H1 (cell line): ENCODE data around the gene GJD4. TPM values are rescaled to one million over a fixed set of nuclear protein-coding genes. Genes with fewer than 3 reads are reported as not detected.

Experiments
- CTCF ChIA-PET: fragments of 300-600 bp; sonication (Branson Sonifier 250); formaldehyde crosslinking; loops from one replicate; lab custom pipeline; 2021; ENCODE audit not compliant: partially characterized antibody; lab: Charles Lee
- POLR2A ChIA-PET: fragments of 300-600 bp; sonication (Branson Sonifier 250); formaldehyde crosslinking; loops from one replicate; lab custom pipeline; 2021; ENCODE audit warnings: inconsistent platforms; ENCODE audit not compliant: partially characterized antibody; lab: Charles Lee
- DNase-seq, 2 experiments: peaks; one replicate each; pipeline versions ENCODE4 v3.0.0 to v3.0.0-alpha.2; 2010 to 2022; ENCODE audit warnings: low spot score in 2 of 2, low read depth in 1 of 2, mixed read lengths in 1 of 2
- FAIRE-seq: peaks from 2 replicates; lab custom pipeline; 2011; peaks lifted over from hg19 to GRCh38; lab: Jason Lieb, UNC
- H2AFZ ChIP-seq: 2 replicates; pipeline ENCODE4 v1.8.1; 2012; ENCODE audit warnings: low read length, inconsistent platforms
- H2AK5ac ChIP-seq: 2 replicates; pipeline ENCODE4 v1.6.1; 2013; ENCODE audit warnings: low read depth, low read length
- H2BK120ac ChIP-seq: replicated peaks from 2 replicates; pipeline ENCODE3; 2013; ENCODE audit warnings: low read depth, low read length, inconsistent platforms
- H2BK12ac ChIP-seq: 2 replicates; pipeline ENCODE4 v1.6.1; 2013; ENCODE audit warnings: low read depth, low read length
- H2BK15ac ChIP-seq: 2 replicates; pipeline ENCODE4 v1.6.1; 2013; ENCODE audit warnings: low read length
- H2BK20ac ChIP-seq: 2 replicates; pipeline ENCODE4 v1.6.1; 2013; ENCODE audit warnings: low read length
- H2BK5ac ChIP-seq: 2 replicates; pipeline ENCODE4 v1.6.1; 2013; ENCODE audit warnings: low read depth, low read length
- H3K14ac ChIP-seq: 2 replicates; pipeline ENCODE4 v1.6.1; 2013; ENCODE audit warnings: inconsistent platforms; ENCODE audit not compliant: insufficient read length
- H3K18ac ChIP-seq: 2 replicates; pipeline ENCODE4 v1.6.1; 2013; ENCODE audit warnings: low read length; ENCODE audit errors: extremely low read depth
- H3K23ac ChIP-seq: 2 replicates; pipeline ENCODE4 v1.6.1; 2013; ENCODE audit warnings: inconsistent platforms; ENCODE audit not compliant: insufficient read length
- H3K23me2 ChIP-seq: 2 replicates; pipeline ENCODE4 v1.6.1; 2013; ENCODE audit warnings: low read depth, low read length
- H3K27ac ChIP-seq: 2 replicates; pipeline ENCODE4 v1.6.1; 2011; ENCODE audit warnings: low read depth, low read length, inconsistent platforms
- H3K27me3 ChIP-seq, 4 experiments: replicated peaks in 1 of 4; 1 replicate in 1 of 4; 2 replicates in 3 of 4; pipeline versions ENCODE4 v1.6.1 to v1.8.1; 2011 to 2013; ENCODE audit warnings: low read length in 3 of 4, mild to moderate bottlenecking in 3 of 4, inconsistent platforms in 2 of 4, mixed read lengths in 2 of 4, moderate library complexity in 1 of 4; ENCODE audit not compliant: control insufficient read depth in 3 of 4, insufficient read depth in 3 of 4; ENCODE audit errors: extremely low read depth in 1 of 4
- H3K36me3 ChIP-seq, 4 experiments: 2 replicates each; pipeline versions ENCODE4 v1.6.1 to v1.8.1; 2011 to 2013; ENCODE audit warnings: mild to moderate bottlenecking in 4 of 4, low read length in 3 of 4, moderate library complexity in 2 of 4, control low read depth in 1 of 4, inconsistent platforms in 1 of 4; ENCODE audit not compliant: insufficient read depth in 4 of 4, control insufficient read depth in 2 of 4
- H3K4ac ChIP-seq: replicated peaks from 2 replicates; pipeline ENCODE3; 2013; ENCODE audit warnings: low read length, low read depth, mixed read lengths, inconsistent platforms; ENCODE audit not compliant: insufficient read length
- H3K4me1 ChIP-seq, 4 experiments: replicated peaks in 1 of 4; 1 replicate in 1 of 4; 2 replicates in 3 of 4; pipeline versions ENCODE4 v1.6.1 to v1.8.1; 2011 to 2013; ENCODE audit warnings: low read length in 3 of 4, inconsistent platforms in 2 of 4, mixed read lengths in 1 of 4; ENCODE audit not compliant: insufficient read depth in 4 of 4, control insufficient read depth in 3 of 4
- H3K4me2 ChIP-seq, 2 experiments: 2 replicates each; pipeline versions ENCODE4 v1.6.1 to v1.8.1; 2011 to 2013; ENCODE audit warnings: low read depth in 2 of 2, low read length in 2 of 2, control low read depth in 1 of 2, inconsistent platforms in 1 of 2, mild to moderate bottlenecking in 1 of 2; ENCODE audit not compliant: insufficient read depth in 1 of 2
- H3K4me3 ChIP-seq, 4 experiments: fragments of 200-600, 300-600 bp in 1 of 4; sonication (generic), shearing (Covaris generic), sonication (Bioruptor Twin) in 1 of 4; 2 replicates each; pipeline versions ENCODE4 v1.5.1 to v1.8.1; 2011 to 2016; ENCODE audit warnings: low read length in 4 of 4, low read depth in 3 of 4, control low read depth in 2 of 4, inconsistent platforms in 2 of 4, mild to moderate bottlenecking in 2 of 4, mixed read lengths in 1 of 4, moderate library complexity in 1 of 4; ENCODE audit not compliant: insufficient read depth in 2 of 4; ENCODE audit errors: extremely low read depth in 1 of 4
- H3K56ac ChIP-seq: replicated peaks from 2 replicates; pipeline ENCODE3; 2013; ENCODE audit warnings: low read depth, mild to moderate bottlenecking, mixed read lengths, low read length, inconsistent platforms; ENCODE audit not compliant: insufficient read length
- H3K79me1 ChIP-seq: 2 replicates; pipeline ENCODE4 v1.6.1; 2013; ENCODE audit warnings: low read depth, low read length, control low read depth
- H3K79me2 ChIP-seq, 2 experiments: 2 replicates each; pipeline versions ENCODE4 v1.6.1 to v1.8.1; 2012 to 2013; ENCODE audit warnings: low read length in 2 of 2, mild to moderate bottlenecking in 2 of 2, inconsistent platforms in 1 of 2; ENCODE audit not compliant: insufficient read depth in 2 of 2, control insufficient read depth in 1 of 2
- H3K9ac ChIP-seq, 4 experiments: replicated peaks in 1 of 4; 1 replicate in 1 of 4; 2 replicates in 3 of 4; pipeline versions ENCODE4 v1.6.1 to v1.8.1; 2011 to 2013; ENCODE audit warnings: low read depth in 3 of 4, low read length in 3 of 4, control low read depth in 2 of 4, mild to moderate bottlenecking in 2 of 4, moderate library complexity in 2 of 4, inconsistent platforms in 1 of 4; ENCODE audit errors: extremely low read depth in 1 of 4
- H3K9me3 ChIP-seq, 2 experiments: 2 replicates each; pipeline versions ENCODE4 v1.6.1 to v1.8.1; 2012 to 2013; ENCODE audit warnings: mild to moderate bottlenecking in 2 of 2, moderate library complexity in 2 of 2, control low read depth in 1 of 2, inconsistent platforms in 1 of 2, low read depth in 1 of 2, low read length in 1 of 2, mixed read lengths in 1 of 2; ENCODE audit not compliant: insufficient read depth in 2 of 2
- H4K20me1 ChIP-seq, 2 experiments: replicated peaks in 1 of 2; 2 replicates each; pipeline versions ENCODE3 to v1.8.1; 2011 to 2013; ENCODE audit warnings: inconsistent platforms in 2 of 2, low read length in 2 of 2, mild to moderate bottlenecking in 1 of 2; ENCODE audit not compliant: insufficient read depth in 2 of 2, control insufficient read depth in 1 of 2
- H4K5ac ChIP-seq: 2 replicates; pipeline ENCODE4 v1.6.1; 2013; ENCODE audit warnings: low read length, low read depth, mixed read lengths, inconsistent platforms; ENCODE audit not compliant: insufficient read length
- H4K8ac ChIP-seq: 2 replicates; pipeline ENCODE4 v1.8.0; 2013; ENCODE audit warnings: mild to moderate bottlenecking, moderate library complexity, low read length, inconsistent platforms; ENCODE audit not compliant: insufficient read depth; ENCODE audit errors: extremely low read depth
- H4K91ac ChIP-seq: replicated peaks from 2 replicates; pipeline ENCODE3; 2013; ENCODE audit warnings: low read length, mixed read lengths, inconsistent platforms; ENCODE audit not compliant: insufficient read length
- EP300 ChIP-seq, 2 experiments: IDR thresholded peaks; 1 replicate in 1 of 2; 2 replicates in 1 of 2; pipeline ENCODE4 v1.6.1; 2011 to 2012; ENCODE audit warnings: low read depth in 2 of 2, low read length in 2 of 2, mild to moderate bottlenecking in 2 of 2, borderline replicate concordance in 1 of 2, inconsistent platforms in 1 of 2, moderate library complexity in 1 of 2
- GTF2F1 ChIP-seq: IDR thresholded peaks from 2 replicates; pipeline ENCODE4 v1.6.1; 2012; ENCODE audit warnings: low read depth, low read length, improper control_type of control experiment, borderline replicate concordance
- HDAC2 ChIP-seq, 2 experiments: fragments of 300-600 bp in 1 of 2; sonication (generic) in 1 of 2; IDR thresholded peaks; 2 replicates each; pipeline ENCODE4 v1.6.1; 2011 to 2012; ENCODE audit warnings: low read depth in 2 of 2, low read length in 2 of 2, mild to moderate bottlenecking in 2 of 2, moderate library complexity in 2 of 2, borderline replicate concordance in 1 of 2, inconsistent platforms in 1 of 2
- KDM4A ChIP-seq: IDR thresholded peaks from one replicate; pipeline ENCODE4 v1.7.1; 2012; ENCODE audit warnings: low read depth, mild to moderate bottlenecking, moderate library complexity, low read length, inconsistent platforms; ENCODE audit not compliant: severe bottlenecking
- POLR2AphosphoS5 ChIP-seq: IDR thresholded peaks from 2 replicates; pipeline ENCODE4 v1.6.1; 2011; ENCODE audit warnings: low read depth, low read length
- RBBP5 ChIP-seq: IDR thresholded peaks from 2 replicates; pipeline ENCODE4 v1.7.1; 2012; ENCODE audit warnings: low read depth, mild to moderate bottlenecking, inconsistent platforms, low read length, moderate library complexity, borderline replicate concordance
- RXRA ChIP-seq: IDR thresholded peaks from 2 replicates; pipeline ENCODE4 v1.6.1; 2011; ENCODE audit warnings: low read depth, mild to moderate bottlenecking, low read length, moderate library complexity; ENCODE audit not compliant: insufficient read depth
- SAP30 ChIP-seq: fragments of 300-600 bp; sonication (generic); IDR thresholded peaks from 2 replicates; pipeline ENCODE4 v1.7.1; 2012; ENCODE audit warnings: low read length, moderate library complexity, mild to moderate bottlenecking, inconsistent platforms; ENCODE audit not compliant: insufficient read depth, insufficient replicate concordance
- SIRT6 ChIP-seq: IDR thresholded peaks from one replicate; pipeline ENCODE4 v1.7.1; 2012; ENCODE audit warnings: low read length, inconsistent platforms
- SP1 ChIP-seq: IDR thresholded peaks from 2 replicates; pipeline ENCODE4 v1.6.1; 2011; ENCODE audit warnings: low read depth, low read length
- SP4 ChIP-seq: IDR thresholded peaks from 2 replicates; pipeline ENCODE4 v1.6.1; 2012; ENCODE audit warnings: low read length, inconsistent platforms
- SUZ12 ChIP-seq: fragments of 200-600 bp; sonication (generic); IDR thresholded peaks from 2 replicates; pipeline ENCODE4 v1.6.1; 2012; ENCODE audit warnings: mild to moderate bottlenecking, inconsistent platforms, low read length, moderate library complexity, mixed read lengths
- YY1 ChIP-seq: IDR thresholded peaks from 2 replicates; pipeline ENCODE4 v1.6.1; 2011; ENCODE audit warnings: low read depth, mild to moderate bottlenecking, low read length
- WGBS, 2 experiments: shearing (Covaris generic) in 1 of 2; methylation state at CpG; one replicate each; pipeline versions ENCODE4 v1.1.6 to v1.1.7; 2013 to 2015; ENCODE audit warnings: low lambda C conversion rate in 2 of 2, mixed read lengths in 2 of 2, inconsistent platforms in 1 of 2, low coverage in 1 of 2, missing lambda C conversion rate in 1 of 2; ENCODE audit not compliant: insufficient replicate concordance in 2 of 2, insufficient coverage in 1 of 2, insufficient read length in 1 of 2; ENCODE audit errors: extremely low coverage in 1 of 2, missing lambda C conversion rate in 1 of 2; 5-methylcytosine and 5-hydroxymethylcytosine counted together
- polyA plus RNA-seq, 7 experiments: library from polyadenylated mRNA; depleted of rRNA in 3 of 7; stranded (reverse) in 5 of 7; unstranded in 2 of 7; fragments of >200 nt in 5 of 7; fragments of 200-250 nt in 2 of 7; gene quantifications; 1 replicate in 5 of 7; 2 replicates in 1 of 7; 4 replicates in 1 of 7; pipeline versions ENCODE4 v1.2.1 to v1.2.3, GENCODE V29; 2011 to 2013; ENCODE audit warnings: missing spikeins in 2 of 7, mixed read lengths in 2 of 7
- total RNA-seq: library from RNA; stranded (reverse); fragmentation: NEBNext Ultra II Directional; extraction: Animal tissue kit (Norgen Biotek cat#: 25700); gene quantifications from 2 replicates; pipeline ENCODE4 v1.2.1, GENCODE V29; 2021

The GJD4 gene
- total and polyA plus RNA-seq, 2 of the 8 experiments (the other 6 are each of a cell fraction or from before 2014, with no cell fraction given), result not detected

- Histone ChIP-seq H3K18ac (no peak overlapping the region), H3K9me3 (no peaks in the 10 kb centered on the region), H2BK20ac (no peak overlapping the region), H3K36me3 (no peaks in the 10 kb centered on the region; a peak in 1 of 8 replicates), H4K91ac (no peak overlapping the region), H2BK5ac (no peak overlapping the region), H4K8ac (no peak overlapping the region), H3K56ac (no peak overlapping the region), H3K27me3 (no peaks in the 10 kb centered on the region), H3K4me3 (no peak overlapping the region), H2BK12ac (no peak overlapping the region), H3K4ac (no peak overlapping the region), H3K4me2 (no peak overlapping the region), H2AK5ac (no peak overlapping the region), H3K23ac (no peak overlapping the region), H3K9ac (no peak overlapping the region), H3K23me2 (no peaks in the 10 kb centered on the region), H3K14ac (no peak overlapping the region), H3K79me2 (no peaks in the 10 kb centered on the region), H3K27ac (no peak overlapping the region), H3K79me1 (peaks cover 3% of the 10 kb centered on the region; the same call in 1 of the 2 replicates), H2BK120ac (no peak overlapping the region), H4K20me1 (peaks cover 0 to 3% of the 10 kb centered on the region in 2 experiments), H4K5ac (no peak overlapping the region), H2BK15ac (no peak overlapping the region), H2AFZ (no peak overlapping the region), H3K4me1 (no peaks in the 10 kb centered on the region)
- DNase-seq (no peak), FAIRE-seq (no peak)
- CTCF ChIA-PET, result interaction anchor here (0.6 to 1.2 kb wide), 4 partner anchors 12 to 452 kb away, joined by 3 to 9 read pairs (median 4); no protein-coding TSS in a partner anchor
- WGBS, 2 experiments, result 96% methylated on average over 6 of the region's 6 CpGs; no CpG with 5 or more reads in 1 of the 2 experiments
- TF ChIP-seq SAP30, result no peak
- no peak for TF ChIP-seq SIRT6
- no peak for TF ChIP-seq SUZ12
- TF ChIP-seq RBBP5, result no peak
- no peak for TF ChIP-seq RXRA
- TF ChIP-seq KDM4A, result no peak
- TF ChIP-seq POLR2AphosphoS5, result no peak
- no peak for TF ChIP-seq YY1
- no peak for TF ChIP-seq SP1
- no peak for TF ChIP-seq GTF2F1
- TF ChIP-seq SP4, result no peak
- no peak for TF ChIP-seq EP300 (IDR thresholded peaks at IDR 0.05; ENCODE audit: borderline replicate concordance in 1 of 2, low read depth in 2 of 2, low read length in 2 of 2)
- no peak for TF ChIP-seq HDAC2 (IDR thresholded peaks at IDR 0.05; ENCODE audit: borderline replicate concordance in 1 of 2, low read depth in 2 of 2, low read length in 2 of 2)
- POLR2A ChIA-PET, result no interaction called here
These were observed 37.2 kb upstream of the GJD4 start for GRCh38 chr10:35567951-35568350.
